GM12892 (cell line): ENCODE results near the gene UGT1A6.

Experiments used
- DNase-seq: peaks from one replicate; pipeline ENCODE4 v3.0.0; 2011; ENCODE audit not compliant: insufficient read length
- FAIRE-seq: peaks from 2 replicates; lab custom pipeline; 2011; peaks lifted over from hg19 to GRCh38; lab: Jason Lieb, UNC
- POLR2A ChIP-seq: IDR thresholded peaks from 2 replicates; pipeline ENCODE4 v1.6.1; 2011; ENCODE audit warnings: low read depth, low read length, control low read depth
- POLR2AphosphoS5 ChIP-seq: IDR thresholded peaks from 2 replicates; pipeline ENCODE4 v1.6.1; 2011; ENCODE audit warnings: low read depth, low read length, control low read depth
- TAF1 ChIP-seq: IDR thresholded peaks from 2 replicates; pipeline ENCODE4 v1.6.1; 2011; ENCODE audit warnings: low read depth, mild to moderate bottlenecking, control low read depth, low read length, borderline replicate concordance

UGT1A6 gene

DNA sequence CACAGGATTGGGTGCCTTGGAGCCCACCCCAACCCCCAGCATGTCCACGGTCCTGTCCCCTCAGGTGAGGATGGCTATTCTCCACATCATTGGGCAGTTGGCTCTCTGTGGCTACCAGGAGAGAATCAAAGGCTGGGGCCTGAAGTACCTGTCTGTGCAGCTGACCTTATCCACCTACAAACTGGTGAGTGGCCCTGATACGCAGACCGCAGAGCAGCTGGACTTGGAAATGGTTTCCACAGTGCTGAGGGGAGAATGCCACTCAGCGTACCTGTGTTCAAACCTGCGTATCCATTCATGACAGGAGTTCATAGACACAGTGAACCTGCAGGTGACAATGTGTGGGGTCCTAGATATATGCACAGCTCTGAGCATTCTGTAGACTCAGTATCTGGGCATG lies 107.0 kb downstream of the UGT1A6 start:
- no peak for DNase-seq
- FAIRE-seq = no peak
- TF ChIP-seq POLR2AphosphoS5 = no peak
- TF ChIP-seq POLR2A = no peak
- TF ChIP-seq TAF1 = no peak

DNA sequence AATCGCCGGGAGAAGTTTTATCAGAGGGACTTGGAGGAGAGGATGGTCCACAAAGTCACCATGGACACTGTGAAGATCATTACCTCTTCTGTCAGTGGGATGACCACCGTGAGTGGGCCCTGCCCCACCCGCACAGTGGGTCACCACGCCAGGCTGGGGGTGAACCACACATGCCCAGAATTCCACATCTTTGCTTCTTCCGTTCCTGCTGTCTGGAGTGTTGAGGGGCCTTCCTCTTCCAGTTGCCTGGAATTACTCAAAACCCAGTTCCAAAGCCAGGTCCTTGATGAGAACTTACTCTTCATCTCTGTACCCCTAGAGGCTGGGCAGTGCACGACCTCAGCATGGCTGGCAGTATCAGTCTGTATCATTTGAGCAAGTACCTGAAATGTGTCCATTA lies 107.5 kb downstream of the UGT1A6 start:
- TF ChIP-seq POLR2AphosphoS5 = no peak
- TF ChIP-seq TAF1 = no peak
- DNase-seq (no peak), FAIRE-seq (no peak)

DNA sequence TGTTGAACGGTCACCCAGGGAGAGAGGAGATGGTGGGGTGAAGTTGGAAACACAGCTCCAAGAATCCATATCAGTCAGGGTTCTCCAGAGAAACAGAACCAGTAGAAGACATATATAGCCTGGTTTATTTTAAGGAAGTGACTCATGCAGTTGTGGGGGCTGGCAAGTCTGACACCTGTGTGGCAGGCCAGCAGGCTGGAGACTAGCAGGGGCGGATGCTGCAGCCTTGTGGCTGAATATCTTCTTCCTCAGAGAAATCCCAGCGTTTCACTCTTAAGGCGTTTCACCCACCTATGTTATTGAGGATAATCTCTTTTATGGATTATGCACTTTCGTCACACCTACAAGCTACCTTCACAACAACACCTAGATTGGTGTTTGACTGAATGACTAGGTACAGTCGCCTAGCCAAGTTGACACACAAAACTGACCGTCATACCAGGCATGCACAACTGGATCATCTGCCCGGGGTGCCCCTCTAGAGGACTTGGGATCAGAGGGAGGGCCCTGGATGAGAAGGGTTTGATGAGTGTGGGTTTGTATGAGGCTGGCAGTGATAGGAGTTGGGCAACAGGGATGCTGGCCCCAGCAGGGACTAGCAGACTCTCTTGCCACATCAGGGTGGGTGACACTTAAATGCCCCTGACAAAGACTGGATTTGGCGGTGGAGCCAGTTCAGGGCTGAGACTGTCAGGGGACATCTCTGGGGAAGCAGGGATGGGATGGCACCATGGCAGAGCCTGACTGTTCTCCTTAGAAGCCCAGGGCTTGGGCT lies 108.9 kb downstream of the UGT1A6 start:
- no peak for FAIRE-seq
- TF ChIP-seq TAF1 (no peak), POLR2A (no peak), POLR2AphosphoS5 (no peak)
- DNase-seq = no peak

DNA sequence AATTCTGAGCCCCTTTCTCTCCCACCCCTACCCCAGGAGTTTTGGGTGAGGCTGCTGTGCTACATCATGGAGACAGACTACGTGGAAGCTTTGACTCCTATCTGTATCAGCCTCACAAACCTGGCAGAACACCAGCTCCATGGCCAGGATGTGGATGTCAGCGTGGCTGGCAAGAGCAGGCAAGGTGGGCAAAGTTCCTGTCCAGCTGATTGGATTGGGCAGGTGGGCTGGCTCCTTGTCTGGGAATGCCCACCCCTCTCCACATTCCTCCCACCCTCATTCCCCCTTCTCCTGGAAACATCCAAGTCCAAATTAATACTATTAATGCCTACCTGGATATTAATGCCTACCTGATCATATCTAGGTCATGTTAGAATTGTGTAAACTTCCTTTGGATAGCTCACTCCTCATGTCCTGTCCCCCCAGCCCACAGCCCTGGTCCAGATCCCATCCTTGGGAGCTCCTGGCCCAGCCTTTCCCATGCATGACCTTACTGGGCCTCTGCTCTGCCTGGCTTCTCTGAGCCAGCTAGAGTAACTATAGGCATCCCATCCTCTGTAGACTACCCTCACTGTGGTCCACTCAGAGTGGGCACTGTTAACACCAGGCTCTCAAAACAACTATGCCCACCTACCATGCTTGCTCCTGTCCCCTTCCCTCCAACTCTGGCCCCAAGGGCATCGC lies 109.6 kb downstream of the UGT1A6 start:
- FAIRE-seq (no peak), DNase-seq (no peak)

DNA sequence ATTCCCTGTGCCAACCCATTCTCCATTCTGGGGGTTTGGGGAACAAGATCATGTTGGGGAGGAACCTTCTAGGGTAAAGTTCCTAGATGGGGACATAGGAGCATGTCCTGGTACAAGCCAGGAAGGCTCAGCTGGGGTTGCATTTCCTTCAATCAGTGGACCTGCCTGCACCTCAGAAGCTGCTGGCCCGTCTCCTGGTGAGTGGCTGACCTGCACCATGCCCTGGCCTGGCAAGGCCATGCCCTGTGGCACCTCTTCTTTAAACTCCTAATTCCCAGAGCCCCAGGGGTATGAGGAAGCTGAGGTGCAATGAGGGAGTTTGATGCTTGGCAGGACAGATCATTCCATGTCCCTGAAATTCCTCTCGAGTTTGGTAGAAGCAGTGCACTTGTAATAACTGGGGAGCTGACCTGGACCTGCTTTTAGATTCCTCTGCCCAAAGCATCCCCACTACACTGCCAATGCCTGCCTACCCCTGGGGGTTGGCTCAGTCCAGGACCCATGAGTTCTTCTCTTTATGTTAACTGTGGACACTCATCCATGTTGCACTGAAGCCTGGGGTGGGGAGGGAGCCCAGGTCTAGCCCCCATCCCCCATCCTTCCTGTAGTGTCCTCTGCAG lies 110.7 kb downstream of the UGT1A6 start:
- DNase-seq (no peak), FAIRE-seq (no peak)
- TF ChIP-seq POLR2A (no peak), TAF1 (no peak), POLR2AphosphoS5 (no peak)

More for the DNA sequence above, 109.6 kb downstream of the UGT1A6 start:
- TF ChIP-seq POLR2A = no peak
- no peak for TF ChIP-seq TAF1
- no peak for TF ChIP-seq POLR2AphosphoS5

DNA sequence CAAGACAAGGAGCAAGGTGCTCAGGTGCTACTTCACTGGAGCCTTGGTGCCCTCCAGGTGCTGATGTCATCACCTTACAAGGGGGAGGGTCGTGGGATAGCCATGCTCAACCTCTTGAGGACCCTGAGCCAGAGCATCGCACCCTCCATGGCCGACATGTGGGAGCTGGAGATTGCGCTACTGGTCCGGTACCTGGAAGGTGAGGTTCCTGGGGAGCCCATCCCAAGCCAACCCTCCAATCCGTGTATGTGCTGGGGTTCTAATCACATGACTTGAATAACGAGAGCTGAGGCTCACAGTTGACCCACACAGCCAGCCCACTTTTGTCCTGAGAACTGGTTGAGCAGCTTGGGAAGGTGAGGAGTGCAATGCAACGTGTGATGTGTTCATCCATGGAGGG lies 111.3 kb downstream of the UGT1A6 start:
- FAIRE-seq (no peak), DNase-seq (no peak)
- TF ChIP-seq POLR2AphosphoS5 (no peak), POLR2A (no peak), TAF1 (no peak)

DNA sequence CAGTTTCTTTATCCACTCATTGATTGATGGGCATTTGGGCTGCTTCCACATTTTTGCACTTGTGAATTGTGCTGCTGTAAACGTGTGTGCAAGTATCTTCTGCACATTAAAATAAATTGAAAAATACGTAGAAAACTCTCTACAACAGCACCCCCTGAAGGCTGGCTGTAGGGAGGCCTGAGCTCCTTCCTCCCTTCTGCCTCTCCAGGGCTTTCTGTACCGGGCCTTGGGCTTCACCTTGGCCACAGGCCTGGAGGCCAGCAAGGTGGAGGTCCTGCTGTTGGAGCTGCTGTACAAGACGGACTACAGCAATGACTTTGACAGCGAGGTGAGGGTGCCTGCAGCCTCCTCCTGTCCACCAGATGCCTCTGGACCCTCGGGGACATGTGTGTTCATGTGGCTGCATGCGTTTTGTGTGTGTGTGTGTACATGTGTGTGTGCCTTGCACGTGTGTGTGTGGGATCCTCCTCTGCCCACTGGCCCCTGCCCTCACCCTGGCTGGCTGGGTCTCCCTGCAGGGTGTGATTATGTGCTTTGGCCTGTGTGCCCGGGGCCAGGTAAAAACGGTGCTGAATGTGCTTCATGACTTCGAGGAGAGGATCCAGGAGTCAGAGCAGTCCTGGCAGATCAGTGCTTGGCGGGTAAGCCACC lies 114.7 kb downstream of the UGT1A6 start:
- FAIRE-seq (no peak), DNase-seq (no peak)
- no peak for TF ChIP-seq TAF1
- no peak for TF ChIP-seq POLR2A
- no peak for TF ChIP-seq POLR2AphosphoS5

DNA sequence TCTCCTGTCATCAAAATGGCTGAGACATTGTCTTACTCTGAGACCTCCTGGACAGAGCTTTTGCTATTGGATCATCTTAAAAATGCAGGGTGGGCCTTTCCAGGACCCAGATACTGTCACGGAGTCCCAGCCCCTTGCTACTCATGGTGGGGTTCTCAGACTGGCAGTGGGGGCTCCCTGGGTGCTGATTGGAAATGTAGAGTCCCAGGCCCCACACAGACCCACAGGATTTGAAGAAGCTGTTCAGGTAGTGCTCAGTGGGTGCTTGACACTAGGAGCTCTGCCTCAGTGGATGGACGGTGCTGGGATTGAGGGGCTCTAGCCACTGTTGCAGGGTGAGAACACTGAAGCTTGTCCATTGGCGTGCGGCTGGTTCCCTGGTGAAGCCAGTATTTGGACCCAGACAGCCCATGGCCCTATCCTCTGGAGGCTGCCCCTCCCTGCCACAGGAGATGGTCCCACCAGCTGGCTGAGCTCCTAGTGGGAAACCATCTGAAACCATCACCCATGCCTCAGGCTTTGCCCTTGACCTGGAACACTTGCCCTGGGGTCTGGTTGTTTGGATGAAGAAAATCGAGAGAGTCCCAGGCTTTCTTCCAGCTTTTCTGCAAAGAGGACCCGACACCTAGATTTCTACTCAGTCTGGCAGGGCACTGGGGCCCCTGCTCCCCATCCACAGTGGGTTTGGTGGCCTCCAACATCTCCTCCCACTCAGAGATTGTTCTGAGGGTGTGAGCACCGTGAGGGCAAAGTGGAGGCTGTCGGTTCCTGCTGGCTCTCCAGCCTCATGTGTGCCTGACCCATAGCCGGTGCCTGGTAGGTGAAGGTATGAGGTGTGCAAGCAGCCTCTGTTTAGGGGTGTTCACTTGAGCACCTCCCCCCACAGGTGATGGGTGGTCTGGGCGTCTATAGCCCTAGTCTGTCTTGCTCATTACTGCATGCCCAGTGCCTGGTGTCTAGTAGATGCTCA lies 115.6 kb downstream of the UGT1A6 start:
- TF ChIP-seq TAF1 (no peak), POLR2AphosphoS5 (no peak), POLR2A (no peak)
- DNase-seq (no peak), FAIRE-seq (no peak)

DNA sequence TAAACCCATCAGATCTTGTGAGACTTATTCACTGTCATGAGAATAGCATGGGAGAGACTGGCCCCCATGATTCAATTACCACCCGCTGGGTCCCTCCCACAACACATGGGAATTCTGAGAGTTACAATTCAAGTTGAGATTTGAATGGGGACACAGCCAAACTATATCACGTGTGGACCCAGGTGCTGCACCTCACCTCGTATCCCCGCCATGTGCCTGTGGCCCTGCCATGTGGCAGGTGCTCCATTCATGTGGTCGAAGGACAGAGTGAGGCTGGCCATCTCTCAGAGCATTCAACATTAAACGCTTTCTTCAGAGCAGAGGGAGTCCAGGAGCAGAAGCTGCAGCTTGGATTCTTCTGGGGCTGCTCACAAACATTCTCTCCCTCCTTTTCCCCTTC lies 117.7 kb downstream of the UGT1A6 start:
- no peak for DNase-seq
- FAIRE-seq = no peak
- no peak for TF ChIP-seq TAF1
- no peak for TF ChIP-seq POLR2A
- no peak for TF ChIP-seq POLR2AphosphoS5

DNA sequence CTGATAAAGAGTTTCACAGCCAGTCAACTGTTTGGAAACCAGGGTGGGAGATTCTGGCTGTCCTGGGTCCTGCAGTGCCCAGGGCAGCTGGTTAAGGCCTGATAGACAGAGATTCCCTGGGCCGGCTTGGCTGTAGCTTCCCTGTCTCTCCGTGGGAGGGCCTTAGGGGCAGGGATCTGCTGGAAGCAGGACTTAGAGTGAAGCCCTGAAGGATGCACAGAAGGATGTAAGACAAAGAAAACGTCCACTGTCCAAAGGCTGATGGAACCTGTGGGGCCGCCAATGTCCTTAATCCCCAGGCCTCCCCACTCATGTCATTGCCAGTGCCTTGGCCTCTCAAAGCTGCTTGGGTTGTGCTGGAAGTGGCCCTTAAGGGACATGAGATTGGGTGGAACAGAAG lies 118.4 kb downstream of the UGT1A6 start:
- FAIRE-seq (no peak), DNase-seq (no peak)
- TF ChIP-seq POLR2AphosphoS5 (no peak), POLR2A (no peak), TAF1 (no peak)
